ENCODE data around the gene FBXO10.

Gene FBXO10

GRCh38 chr9:37574241-37574721, 1.9 kb downstream of the FBXO10 start:
- TF ChIP-seq CTCF (IDR thresholded peaks at IDR 0.05; ENCODE audit: insufficient read depth, low read length, poor library complexity, severe bottlenecking), result no peak
- Histone ChIP-seq H3K36me3 (ENCODE audit: control insufficient read depth, insufficient read depth, low read length) (peaks cover 3% of the 10 kb centered on the region), H3K4me3 (replicated peaks; ENCODE audit: low read depth, low read length) (no peak overlapping the region), H3K27me3 (replicated peaks; ENCODE audit: control insufficient read depth, insufficient read depth, low read length) (no peaks in the 10 kb centered on the region)
- DNase-seq (ENCODE audit: extremely low read depth, insufficient read length), result no peak

- no peak for DNase-seq (ENCODE audit: extremely low read depth, insufficient read length)
- Histone ChIP-seq H3K27me3 (replicated peaks; ENCODE audit: control insufficient read depth, insufficient read depth, low read length) (no peaks in the 10 kb centered on the region), H3K36me3 (ENCODE audit: control insufficient read depth, insufficient read depth, low read length) (peaks cover 3% of the 10 kb centered on the region), H3K4me3 (replicated peaks; ENCODE audit: low read depth, low read length) (no peak overlapping the region)
- TF ChIP-seq CTCF (IDR thresholded peaks at IDR 0.05; ENCODE audit: insufficient read depth, low read length, poor library complexity, severe bottlenecking), result no peak
Measured at GRCh38 chr9:37571282-37571681, 4.9 kb downstream of the FBXO10 start.

DNA sequence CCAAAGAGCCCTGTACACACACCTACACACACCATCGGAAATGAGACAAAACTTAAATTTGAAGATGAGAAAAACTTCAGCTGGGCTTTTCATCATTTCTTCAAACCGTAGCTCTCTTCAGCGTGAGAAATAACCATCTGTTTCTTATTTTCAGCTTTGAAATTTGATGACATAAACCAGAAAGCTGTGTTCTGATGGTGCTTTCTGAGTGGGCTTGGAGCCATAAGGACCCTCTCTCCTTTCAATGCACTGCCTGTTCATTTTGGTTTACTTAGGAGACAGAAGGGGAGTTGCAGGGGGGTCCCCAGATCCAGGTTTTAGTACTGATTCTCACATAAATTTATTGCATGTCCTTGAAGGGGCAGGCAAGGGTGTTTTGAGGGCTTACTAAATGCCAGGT, 9.5 kb downstream of the FBXO10 start:
- no peak for TF ChIP-seq CTCF (IDR thresholded peaks at IDR 0.05; ENCODE audit: insufficient read depth, low read length, poor library complexity, severe bottlenecking)
- H3K4me3 ChIP-seq (replicated peaks; ENCODE audit: low read depth, low read length), result peak overlapping the region; percentile 49
- H3K36me3 ChIP-seq (ENCODE audit: control insufficient read depth, insufficient read depth, low read length), result no peaks in the 10 kb centered on the region
- H3K27me3 ChIP-seq (replicated peaks; ENCODE audit: control insufficient read depth, insufficient read depth, low read length), result no peaks in the 10 kb centered on the region
- peak; percentile 50 for DNase-seq (ENCODE audit: extremely low read depth, insufficient read length)

GRCh38 chr9:37565661-37566618, 10.2 kb downstream of the FBXO10 start:
- no peak for TF ChIP-seq CTCF (IDR thresholded peaks at IDR 0.05; ENCODE audit: insufficient read depth, low read length, poor library complexity, severe bottlenecking)
- Histone ChIP-seq H3K36me3 (ENCODE audit: control insufficient read depth, insufficient read depth, low read length) (no peaks in the 10 kb centered on the region), H3K4me3 (replicated peaks; ENCODE audit: low read depth, low read length) (peak overlapping the region; percentile 49), H3K27me3 (replicated peaks; ENCODE audit: control insufficient read depth, insufficient read depth, low read length) (no peaks in the 10 kb centered on the region)
- DNase-seq (ENCODE audit: extremely low read depth, insufficient read length), result peak; percentile 66

GRCh38 chr9:37564916-37565315, 11.3 kb downstream of the FBXO10 start:
- Histone ChIP-seq H3K36me3 (ENCODE audit: control insufficient read depth, insufficient read depth, low read length) (no peaks in the 10 kb centered on the region), H3K27me3 (replicated peaks; ENCODE audit: control insufficient read depth, insufficient read depth, low read length) (no peaks in the 10 kb centered on the region), H3K4me3 (replicated peaks; ENCODE audit: low read depth, low read length) (no peak overlapping the region)
- no peak for TF ChIP-seq CTCF (IDR thresholded peaks at IDR 0.05; ENCODE audit: insufficient read depth, low read length, poor library complexity, severe bottlenecking)
- no peak for DNase-seq (ENCODE audit: extremely low read depth, insufficient read length)
